Kidney (tissue), 14 donors: ENCODE data around the gene DDX31. TPM values are rescaled to one million over a fixed set of nuclear protein-coding genes. Genes with fewer than 3 reads are reported as not detected.
"Not testable (repeated sequence)": the region's sequence is repeated elsewhere in the genome, so short reads cannot be mapped to it uniquely, and the experiment has no call there.

ENCODE experiments used
- DNase-seq, 5 donors: peaks; one replicate each; pipeline ENCODE4 v3.0.0-alpha.2; 2013 to 2020
- FAIRE-seq: peaks from 2 replicates; lab custom pipeline; 2012; peaks lifted over from hg19 to GRCh38; lab: Jason Lieb, UNC
- H3K27ac ChIP-seq, 2 donors: one replicate each; pipeline ENCODE4 v1.7.0; 2013; ENCODE audit warnings: low read depth in 2 of 2, low read length in 2 of 2, inconsistent platforms in 1 of 2
- H3K27me3 ChIP-seq: one replicate; pipeline ENCODE4 v1.7.1; 2013; ENCODE audit warnings: low read length, inconsistent platforms; ENCODE audit not compliant: control insufficient read depth, insufficient read depth
- H3K36me3 ChIP-seq, 3 donors: one replicate each; pipeline versions ENCODE4 v1.7.0 to v1.7.1; 2013; ENCODE audit warnings: low read length in 3 of 3, control low read depth in 1 of 3, inconsistent platforms in 1 of 3; ENCODE audit not compliant: insufficient read depth in 3 of 3, control insufficient read depth in 2 of 3
- H3K4me1 ChIP-seq, 3 donors: one replicate each; pipeline versions ENCODE4 v1.7.0 to v1.7.1; 2013; ENCODE audit warnings: low read length in 3 of 3, inconsistent platforms in 1 of 3, low read depth in 1 of 3; ENCODE audit not compliant: control insufficient read depth in 2 of 3, insufficient read depth in 2 of 3
- H3K4me3 ChIP-seq, 3 donors: one replicate each; pipeline versions ENCODE4 v1.7.0 to v1.8.1; 2013; ENCODE audit warnings: low read length in 3 of 3, control low read depth in 1 of 3, inconsistent platforms in 1 of 3
- H3K9ac ChIP-seq, 3 donors: one replicate each; pipeline versions ENCODE4 v1.7.0 to v1.7.1; 2013; ENCODE audit warnings: low read length in 3 of 3, control low read depth in 1 of 3, inconsistent platforms in 1 of 3
- H3K9me3 ChIP-seq, 3 donors: one replicate each; pipeline versions ENCODE4 v1.7.0 to v1.7.1; 2013; ENCODE audit warnings: low read length in 3 of 3, control low read depth in 1 of 3, inconsistent platforms in 1 of 3; ENCODE audit not compliant: control insufficient read depth in 2 of 3, insufficient read depth in 1 of 3
- intact Hi-C: fragments of 100-400 bp; cut with DNase I; formaldehyde crosslinking; loops from one replicate; pipeline ENCODE4 v1.11.1; 2022
- polyA plus RNA-seq: library from polyadenylated mRNA; stranded (reverse); fragments of 350-450 nt; fragmentation: Illumina TruSeq; extraction: RNeasy Lipid Tissue Mini Kit (QIAGEN cat#74804); gene quantifications from one replicate; pipeline ENCODE4 v1.2.3, GENCODE V29; 2014; ENCODE audit warnings: low read depth, low replicate concordance; ENCODE audit not compliant: insufficient read depth
- total RNA-seq: library from RNA; stranded (reverse); fragmentation: NEBNext Ultra II Directional; extraction: Animal tissue kit (Norgen Biotek cat#: 25700); gene quantifications from one replicate; pipeline ENCODE4 v1.2.1, GENCODE V29; 2021
- TF ChIP-seq, protein P1 (sequence below): IDR thresholded peaks from 3 replicates; pipeline ENCODE4 v1.5.1; 2012; ENCODE audit warnings: mild to moderate bottlenecking, moderate library complexity, borderline replicate concordance; ENCODE audit not compliant: insufficient read depth; ENCODE audit errors: extremely low read depth
- donor health status: control.
- donor health status: control.
- donor health status: control.
- donor health status: control.
- donor health status: control.
- donor health status: DM: yes; HTN: yes; CAD: no.
- donor health status: Normal renal cell carcinoma (clear cell type).

Gene DDX31
- total and polyA plus RNA-seq, 2 donors from 2014 or later, result 6.4 to 27.6 TPM

DNA sequence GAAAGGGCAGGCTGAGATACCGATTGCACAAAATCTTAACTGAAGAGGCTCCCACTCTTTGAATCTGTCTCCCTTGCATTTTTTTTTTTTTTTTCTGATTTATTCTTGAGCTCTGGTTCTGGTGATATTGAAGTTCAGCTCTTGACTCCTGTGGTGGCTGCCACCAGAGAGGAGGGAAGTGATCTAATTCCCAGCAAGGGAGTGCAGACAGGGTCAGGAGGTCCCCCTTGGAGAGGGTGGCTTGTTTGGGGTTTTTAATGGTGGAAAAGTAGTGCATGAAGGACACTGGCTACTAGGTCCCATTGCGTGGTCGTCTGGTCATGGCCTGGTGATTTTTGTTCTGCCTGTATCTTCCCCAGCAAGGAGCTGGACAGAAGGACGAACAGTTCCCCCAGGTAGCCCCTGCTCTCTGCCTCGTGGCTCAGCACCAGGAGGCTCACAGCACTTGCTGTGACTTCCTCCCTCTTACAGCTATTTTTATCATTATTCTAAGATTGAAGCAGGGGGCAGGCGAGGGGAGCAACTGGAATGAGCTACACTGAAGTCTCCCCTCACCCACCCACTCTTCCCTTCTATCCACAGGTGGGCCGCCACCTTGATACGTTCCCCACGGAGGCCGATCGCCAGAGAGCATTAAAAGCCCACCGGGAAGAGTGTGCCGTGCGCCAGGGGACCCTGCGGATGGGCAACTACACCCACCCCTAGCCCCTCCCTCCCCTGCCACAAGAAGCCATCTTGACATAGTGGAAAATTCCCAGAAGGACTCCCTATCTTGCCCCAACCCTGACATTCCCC, 97.8 kb downstream of the DDX31 start:
- intact Hi-C loops, result loop anchor here (10.0 kb wide), 1 partner anchor 157 kb away; the partner anchor contains the start of gene CFAP77
- Histone ChIP-seq H3K27me3 (peaks cover 7% of the 10 kb centered on the region), H3K9me3 (no peaks in the 10 kb centered on the region), H3K36me3 (no peaks in the 10 kb centered on the region), H3K4me1 (no peaks in the 10 kb centered on the region), H3K4me3 (no peak overlapping the region), H3K27ac (no peak overlapping the region), H3K9ac (no peak overlapping the region)
- TF ChIP-seq, protein P1, sequence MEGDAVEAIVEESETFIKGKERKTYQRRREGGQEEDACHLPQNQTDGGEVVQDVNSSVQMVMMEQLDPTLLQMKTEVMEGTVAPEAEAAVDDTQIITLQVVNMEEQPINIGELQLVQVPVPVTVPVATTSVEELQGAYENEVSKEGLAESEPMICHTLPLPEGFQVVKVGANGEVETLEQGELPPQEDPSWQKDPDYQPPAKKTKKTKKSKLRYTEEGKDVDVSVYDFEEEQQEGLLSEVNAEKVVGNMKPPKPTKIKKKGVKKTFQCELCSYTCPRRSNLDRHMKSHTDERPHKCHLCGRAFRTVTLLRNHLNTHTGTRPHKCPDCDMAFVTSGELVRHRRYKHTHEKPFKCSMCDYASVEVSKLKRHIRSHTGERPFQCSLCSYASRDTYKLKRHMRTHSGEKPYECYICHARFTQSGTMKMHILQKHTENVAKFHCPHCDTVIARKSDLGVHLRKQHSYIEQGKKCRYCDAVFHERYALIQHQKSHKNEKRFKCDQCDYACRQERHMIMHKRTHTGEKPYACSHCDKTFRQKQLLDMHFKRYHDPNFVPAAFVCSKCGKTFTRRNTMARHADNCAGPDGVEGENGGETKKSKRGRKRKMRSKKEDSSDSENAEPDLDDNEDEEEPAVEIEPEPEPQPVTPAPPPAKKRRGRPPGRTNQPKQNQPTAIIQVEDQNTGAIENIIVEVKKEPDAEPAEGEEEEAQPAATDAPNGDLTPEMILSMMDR, result no peak
- FAIRE-seq (no peak), DNase-seq (peak in 1 of 5 donors; percentile 31)

DNA sequence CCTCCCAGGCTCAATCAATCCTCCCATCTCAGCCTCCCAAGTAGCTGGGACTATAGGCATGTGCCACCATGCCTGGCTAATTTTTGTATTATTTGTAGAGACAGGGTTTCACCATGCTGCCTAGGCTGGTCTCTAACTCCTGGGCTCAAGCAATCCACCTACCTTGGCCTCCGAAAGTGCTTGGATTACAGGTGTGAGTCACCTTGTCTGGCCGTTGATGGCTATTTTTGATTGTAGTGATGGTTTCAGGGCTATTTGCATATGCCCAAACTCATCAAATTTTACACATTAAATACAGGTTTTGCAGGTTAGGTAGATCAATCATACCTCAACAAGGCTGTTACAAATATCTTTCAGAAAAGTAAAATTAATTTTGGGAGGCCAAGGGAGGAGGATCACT, 101.0 kb downstream of the DDX31 start:
- H3K27ac ChIP-seq, H3K9ac ChIP-seq, intact Hi-C loops, H3K27me3 ChIP-seq, DNase-seq, H3K4me3 ChIP-seq, H3K4me1 ChIP-seq, FAIRE-seq, H3K9me3 ChIP-seq, H3K36me3 ChIP-seq: not testable (repeated sequence)

DNA sequence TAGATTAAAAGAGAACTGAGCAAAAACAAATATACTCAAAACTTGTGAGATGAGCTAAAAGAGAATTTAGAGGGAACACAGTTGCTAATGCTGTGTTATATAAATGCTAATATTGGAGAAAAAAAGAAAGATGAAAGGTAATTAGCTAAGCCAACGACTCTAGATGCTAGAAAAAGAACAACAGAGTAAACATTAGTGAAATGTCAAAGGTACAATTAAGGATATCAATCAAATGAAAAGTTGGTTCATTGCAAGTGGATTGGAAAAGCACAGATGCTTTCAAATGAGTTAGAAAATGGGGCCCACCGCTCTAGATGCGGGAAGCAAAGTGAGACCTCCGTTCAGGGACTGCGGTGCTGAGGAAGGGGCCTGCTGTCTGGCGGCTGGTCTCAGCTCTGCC, 105.3 kb downstream of the DDX31 start:
- H3K27ac ChIP-seq, result no peak overlapping the region
- H3K27me3 ChIP-seq, result no peaks in the 10 kb centered on the region
- H3K9ac ChIP-seq, result no peak overlapping the region
- no peaks in the 10 kb centered on the region for H3K36me3 ChIP-seq
- no peaks in the 10 kb centered on the region for H3K4me1 ChIP-seq
- intact Hi-C loops, result no loop called here
- DNase-seq (no peak), FAIRE-seq (no peak)
- TF ChIP-seq, protein P1, result no peak
- no peaks in the 10 kb centered on the region for H3K9me3 ChIP-seq
- no peak overlapping the region for H3K4me3 ChIP-seq

DNA sequence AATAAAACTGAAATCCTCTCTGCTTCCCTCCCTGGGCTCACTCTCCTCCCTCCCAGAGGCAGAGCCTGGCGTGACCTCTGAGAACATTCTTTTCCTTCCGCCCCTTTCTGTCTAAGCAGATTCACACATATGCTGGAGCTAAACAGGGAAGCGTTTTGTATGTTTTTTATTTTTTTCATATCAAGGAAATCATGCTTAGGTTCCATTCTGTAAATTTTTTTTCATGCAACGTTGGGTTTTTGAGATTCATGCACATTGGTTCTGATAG, 107.5 kb downstream of the DDX31 start:
- H3K4me1 ChIP-seq, result no peaks in the 10 kb centered on the region
- TF ChIP-seq, protein P1, result no peak
- H3K27ac ChIP-seq, result no peak overlapping the region
- DNase-seq (peak in 1 of 5 donors; percentile 61), FAIRE-seq (no peak)
- H3K4me3 ChIP-seq, result no peak overlapping the region
- no peak overlapping the region for H3K9ac ChIP-seq
- H3K36me3 ChIP-seq, result no peaks in the 10 kb centered on the region
- no peaks in the 10 kb centered on the region for H3K9me3 ChIP-seq
- no peaks in the 10 kb centered on the region for H3K27me3 ChIP-seq
- intact Hi-C loops, result no loop called here
